Cardiac atrium fibroblast (primary cell): ENCODE results near the gene TGFBR3L. TPM values are rescaled to one million over a fixed set of nuclear protein-coding genes. Genes with fewer than 3 reads are reported as not detected.

Experiments used
- total RNA-seq: library from RNA; depleted of rRNA; stranded (reverse); fragments of >200 nt; gene quantifications from 2 replicates; pipeline ENCODE4 v1.2.3, GENCODE V29; 2015

The TGFBR3L gene
- total RNA-seq: 0.16 TPM in 1 of 2 replicates, not detected in the other

DNA sequence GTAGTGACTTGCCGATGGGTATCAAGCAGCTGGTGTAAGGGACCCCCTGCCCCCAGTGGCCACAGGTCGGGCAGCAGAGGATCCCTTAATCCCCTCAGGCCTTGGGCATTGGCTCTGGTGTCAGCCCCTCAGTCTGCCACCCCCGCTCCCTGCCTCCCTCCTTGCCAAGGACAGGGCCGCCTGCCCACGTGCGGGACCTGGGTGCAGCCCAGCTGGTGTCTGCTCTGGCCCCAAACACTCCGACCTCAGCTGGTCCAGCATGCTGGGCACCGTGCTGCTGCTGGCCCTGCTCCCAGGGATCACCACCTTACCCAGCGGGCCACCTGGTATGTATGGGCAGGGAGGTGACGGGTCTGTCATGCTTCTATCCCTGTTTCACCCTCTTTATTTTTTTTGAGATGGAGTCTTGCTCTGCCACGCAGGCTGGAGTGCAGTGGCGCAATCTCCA is at the start of gene TGFBR3L:
Gene TGFBR3L, plus strand, starts transcription at position 233 of the 448 bp plus-strand sequence.

DNA sequence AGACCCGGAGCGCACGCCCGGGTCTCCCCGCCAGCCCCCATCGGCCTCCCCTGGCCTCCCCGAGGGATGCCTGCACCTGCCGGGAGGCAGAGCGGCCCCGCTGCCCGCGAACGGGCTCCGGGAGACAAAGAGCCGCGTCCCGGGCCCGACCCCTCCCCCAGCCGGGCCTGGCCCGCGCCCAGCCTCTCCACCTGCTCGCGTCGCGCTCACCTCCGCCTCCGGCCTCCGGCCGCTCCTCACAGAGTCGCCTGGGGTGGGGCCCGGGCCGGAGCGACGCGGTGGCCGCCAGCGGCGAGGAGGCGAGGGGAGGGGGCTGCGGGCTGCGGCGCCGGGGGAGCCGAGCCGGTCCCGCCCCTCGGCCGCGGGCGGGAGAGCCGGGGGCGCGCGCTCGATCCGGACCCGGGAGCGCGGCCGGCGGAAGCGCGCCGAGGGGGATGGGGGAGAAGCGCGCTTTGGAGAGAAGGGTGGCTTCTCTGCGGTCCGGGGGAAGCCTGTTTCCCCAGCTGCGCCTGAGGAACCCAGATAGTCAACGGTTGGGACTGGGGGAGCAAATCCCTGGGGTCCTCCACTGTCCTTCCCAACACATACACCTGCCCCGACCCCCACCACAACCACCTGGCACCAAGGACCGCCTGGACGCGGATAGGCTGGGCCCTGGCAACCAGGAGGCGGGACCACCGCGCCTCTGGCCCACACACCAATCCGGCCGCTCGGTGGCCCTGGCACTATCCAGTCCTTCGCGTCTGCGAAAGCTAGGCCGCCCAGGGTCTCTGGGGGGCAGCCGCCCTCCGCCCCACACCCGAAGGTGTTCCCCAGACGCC is 40.3 kb upstream of the TGFBR3L start, which contains the start of gene PRR36:
Gene PRR36, minus strand, starts transcription at position 315 of the 821 bp plus-strand sequence. CDS start 701 bp downstream, outside the sequence.

DNA sequence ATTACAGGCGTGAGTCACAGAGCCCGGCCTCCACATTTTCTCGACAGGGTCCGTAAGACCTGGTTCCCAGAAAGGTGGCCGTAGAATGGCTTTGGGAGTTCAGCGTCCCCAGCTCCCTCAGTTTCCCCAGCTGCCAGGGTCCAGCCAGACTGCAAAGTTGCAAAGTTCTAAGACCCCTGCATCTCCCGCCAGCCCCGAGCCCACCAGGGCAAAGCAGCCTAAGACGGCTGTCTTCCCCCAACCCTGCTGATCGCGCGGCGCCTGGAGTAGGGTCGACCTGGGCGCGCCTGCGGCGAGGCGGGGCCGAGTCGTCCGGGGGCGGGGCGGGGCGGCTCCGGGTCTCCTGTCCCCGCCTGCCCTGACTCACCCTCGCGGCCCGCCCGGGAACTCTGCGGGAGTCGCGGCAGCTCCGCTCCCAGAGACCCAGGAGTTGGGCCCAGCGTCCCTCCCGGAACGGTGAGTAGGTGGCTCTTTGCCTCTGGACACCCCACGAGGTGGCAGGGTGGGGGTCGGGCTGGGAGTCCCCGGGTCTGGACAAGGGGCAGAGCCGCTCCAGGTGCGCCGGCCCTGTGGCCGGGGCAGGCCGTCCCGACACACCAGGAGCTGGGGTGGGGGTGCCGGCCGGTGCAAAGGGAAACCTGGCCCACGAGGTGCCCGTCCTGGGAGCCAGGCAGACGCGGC is 26.3 kb upstream of the TGFBR3L start, which contains the start of gene LRRC8E:
Gene LRRC8E, plus strand, starts transcription at position 366 of the 681 bp plus-strand sequence. CDS start 7,094 bp downstream, outside the sequence.

GRCh38 chr19:7903244-7904073 is 11.2 kb upstream of the TGFBR3L start, which contains the start of gene MAP2K7:
TSS of gene MAP2K7 (plus strand) at chr19:7903877. CDS start at chr19:7903945, 68 bp downstream.

GRCh38 chr19:7919610-7920518 is 5.2 kb downstream of the TGFBR3L start, which contains the start of gene SNAPC2:
TSS of gene SNAPC2 (plus strand) at chr19:7920338. CDS start at chr19:7920367, 29 bp downstream.

GRCh38 chr19:7926021-7926726 is 11.5 kb downstream of the TGFBR3L start, which contains the start of gene CTXN1:
TSS of gene CTXN1 (minus strand) at chr19:7926135. CDS start at chr19:7925538, 597 bp downstream.

DNA sequence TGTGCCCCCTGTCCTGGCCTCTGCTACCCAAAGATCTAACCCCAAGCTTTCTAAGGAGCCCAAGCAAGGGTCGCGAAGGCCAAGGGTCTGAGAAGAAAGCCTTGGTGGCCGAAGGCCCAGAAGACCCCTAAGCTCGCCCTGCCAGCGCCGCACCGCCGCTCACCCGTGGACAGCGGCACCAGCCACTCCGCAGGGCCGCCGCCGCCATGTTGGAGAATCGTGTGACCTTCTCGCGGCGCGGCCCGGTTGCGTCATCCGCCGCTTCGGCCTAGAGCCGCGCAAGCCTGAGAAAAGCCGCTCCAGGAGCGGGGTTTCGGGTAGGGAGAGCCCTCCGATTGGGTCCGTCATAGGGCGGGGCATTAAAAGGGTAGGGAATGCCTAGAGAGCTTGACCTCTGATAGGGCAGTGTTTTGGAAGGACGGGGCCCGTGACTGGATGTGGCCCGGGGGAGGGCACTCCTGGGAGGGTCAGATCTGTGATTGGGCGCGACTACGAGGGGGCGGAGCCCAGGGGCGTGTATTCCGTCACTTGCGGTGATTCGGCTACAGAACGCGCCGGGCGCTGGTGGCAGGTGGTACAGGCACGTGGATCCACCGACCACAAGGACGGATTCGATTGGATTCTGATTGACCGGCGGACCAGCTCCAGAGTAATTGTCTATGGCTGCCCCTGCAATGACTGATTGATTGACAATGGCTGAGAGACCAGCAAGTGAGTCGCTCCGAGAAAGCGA is 29.0 kb downstream of the TGFBR3L start, which contains the start of gene TIMM44:
Gene TIMM44, minus strand, starts transcription at position 223 of the 733 bp plus-strand sequence. Its CDS starts 15 bp downstream, at position 208.

Other genes with a start within 250 kb of the TGFBR3L start
- not detected in 2 replicates for gene RETN, start 245.8 kb upstream of the TGFBR3L start, total RNA-seq
- gene MCEMP1, start 237.7 kb upstream of the TGFBR3L start, total RNA-seq: not detected in 2 replicates
- gene TRAPPC5, start 234.0 kb upstream of the TGFBR3L start, total RNA-seq: 68.4 and 130 TPM in 2 replicates
- not detected in 2 replicates for gene FCER2, start 212.7 kb upstream of the TGFBR3L start, total RNA-seq
- not detected in 2 replicates for gene CLEC4G, start 182.7 kb upstream of the TGFBR3L start, total RNA-seq
- not detected in 2 replicates for gene CD209, start 167.3 kb upstream of the TGFBR3L start, total RNA-seq
- gene CLEC4M, start 151.6 kb upstream of the TGFBR3L start, total RNA-seq: not detected in 2 replicates
- gene EVI5L, start 84.6 kb upstream of the TGFBR3L start, total RNA-seq: 18.1 and 18.2 TPM in 2 replicates
- gene PRR36, start 40.4 kb upstream of the TGFBR3L start, total RNA-seq: not detected in 2 replicates
- gene LRRC8E, start 26.3 kb upstream of the TGFBR3L start, total RNA-seq: 5.6 and 5.7 TPM in 2 replicates
- 8.5 and 10.0 TPM in 2 replicates for gene MAP2K7, start 11.0 kb upstream of the TGFBR3L start, total RNA-seq
- 31.8 and 34.7 TPM in 2 replicates for gene SNAPC2, start 5.5 kb downstream of the TGFBR3L start, total RNA-seq
- 0.18 and 1.8 TPM in 2 replicates for gene CTXN1, start 11.3 kb downstream of the TGFBR3L start, total RNA-seq
- 41.0 and 45.7 TPM in 2 replicates for gene TIMM44, start 28.8 kb downstream of the TGFBR3L start, total RNA-seq
- gene ELAVL1, start 90.8 kb downstream of the TGFBR3L start, total RNA-seq: 21.7 and 28.2 TPM in 2 replicates
- gene CCL25, start 137.9 kb downstream of the TGFBR3L start, total RNA-seq: not detected in 2 replicates
- not detected in 2 replicates for gene FBN3, start 234.8 kb downstream of the TGFBR3L start, total RNA-seq